Activated CD4-positive, alpha-beta T cell treated with anti-CD3 and anti-CD28 coated beads for 24 hours (primary cell): ENCODE results near the gene FRMD1.

Source experiments
- DNase-seq, 2 donors: peaks; one replicate each; pipeline ENCODE4 v3.0.0-alpha.2; 2020; ENCODE audit warnings: low read depth in 2 of 2

The FRMD1 gene

GRCh38 chr6:168055696-168056489 is 23.1 kb downstream of the FRMD1 start:
- no peak for DNase-seq

- DNase-seq: no peak
Measured at GRCh38 chr6:168054765-168055560, 24.0 kb downstream of the FRMD1 start.

- no peak for DNase-seq
Measured at GRCh38 chr6:168053957-168054471, 25.0 kb downstream of the FRMD1 start.

GRCh38 chr6:168053086-168053956 is 25.7 kb downstream of the FRMD1 start:
- DNase-seq: no peak

GRCh38 chr6:168052291-168052891 is 26.6 kb downstream of the FRMD1 start:
- DNase-seq: no peak

- DNase-seq: no peak
Measured at GRCh38 chr6:168051648-168052047, 27.4 kb downstream of the FRMD1 start.

GRCh38 chr6:168050881-168051586 is 28.0 kb downstream of the FRMD1 start:
- DNase-seq: no peak

GRCh38 chr6:168050225-168050880 is 28.7 kb downstream of the FRMD1 start:
- DNase-seq: no peak

GRCh38 chr6:168049706-168050224 is 29.2 kb downstream of the FRMD1 start:
- no peak for DNase-seq

- DNase-seq: no peak
Measured at GRCh38 chr6:168049277-168049676, 29.7 kb downstream of the FRMD1 start.

- DNase-seq: no peak
Measured at GRCh38 chr6:168048724-168049025, 30.3 kb downstream of the FRMD1 start.

- DNase-seq: no peak
Measured at GRCh38 chr6:168047841-168048723, 30.9 kb downstream of the FRMD1 start.

- DNase-seq: no peak
Measured at GRCh38 chr6:168046696-168047095, 32.3 kb downstream of the FRMD1 start.

- no peak for DNase-seq
Measured at GRCh38 chr6:168045706-168046620, 33.0 kb downstream of the FRMD1 start.

GRCh38 chr6:168045141-168045691 is 33.8 kb downstream of the FRMD1 start:
- no peak for DNase-seq

- DNase-seq: no peak
Measured at GRCh38 chr6:168044521-168045130, 34.4 kb downstream of the FRMD1 start.

- DNase-seq: no peak
Measured at GRCh38 chr6:168043848-168044415, 35.1 kb downstream of the FRMD1 start.
